GM06990 (cell line): ENCODE measurements around the gene THSD4.

ENCODE experiments used
- DNase-seq: peaks from one replicate; pipeline ENCODE4 v3.0.0-alpha.2; 2011; ENCODE audit not compliant: insufficient read length; ENCODE audit errors: extremely low read depth
- H3K27me3 ChIP-seq: replicated peaks from 2 replicates; pipeline ENCODE4 v1.6.0; 2011; ENCODE audit warnings: low read length; ENCODE audit not compliant: control insufficient read depth, insufficient read depth
- H3K36me3 ChIP-seq: 2 replicates; pipeline ENCODE4 v1.5.1; 2011; ENCODE audit warnings: low read length; ENCODE audit not compliant: control insufficient read depth, insufficient read depth
- H3K4me3 ChIP-seq: replicated peaks from 2 replicates; pipeline ENCODE4 v1.5.1; 2011; ENCODE audit warnings: low read depth, mild to moderate bottlenecking, control low read depth, low read length
- CTCF ChIP-seq: IDR thresholded peaks from 2 replicates; pipeline ENCODE4 v1.5.1; 2011; ENCODE audit warnings: low read length, control low read depth, mild to moderate bottlenecking, inconsistent platforms; ENCODE audit not compliant: insufficient read depth, poor library complexity, severe bottlenecking

Gene THSD4

GRCh38 chr15:71501344-71502076, 386.2 kb downstream of the THSD4 start:
- no peaks in the 10 kb centered on the region for H3K36me3 ChIP-seq
- no peaks in the 10 kb centered on the region for H3K27me3 ChIP-seq
- TF ChIP-seq CTCF, result no peak
- DNase-seq, result no peak
- no peak overlapping the region for H3K4me3 ChIP-seq

DNA sequence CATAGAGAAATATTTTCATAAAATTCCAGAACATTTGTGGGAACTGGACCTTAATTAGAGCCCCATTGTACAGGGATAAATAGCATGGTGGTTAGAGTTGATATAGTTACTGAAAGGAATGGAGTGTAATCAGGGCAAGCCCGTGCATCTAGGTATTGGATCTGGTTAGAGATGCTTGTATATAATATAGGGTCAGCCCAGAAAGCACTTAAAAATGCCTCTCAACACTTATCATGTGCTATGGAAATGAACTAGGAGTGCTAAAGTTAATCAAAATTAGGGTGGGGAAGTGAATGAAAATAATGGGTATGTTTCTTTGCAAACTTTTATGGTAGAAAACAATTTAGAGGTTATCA, 386.8 kb downstream of the THSD4 start:
- no peak for DNase-seq
- H3K27me3 ChIP-seq, result no peaks in the 10 kb centered on the region
- H3K36me3 ChIP-seq, result no peaks in the 10 kb centered on the region
- no peak for TF ChIP-seq CTCF
- H3K4me3 ChIP-seq, result no peak overlapping the region

DNA sequence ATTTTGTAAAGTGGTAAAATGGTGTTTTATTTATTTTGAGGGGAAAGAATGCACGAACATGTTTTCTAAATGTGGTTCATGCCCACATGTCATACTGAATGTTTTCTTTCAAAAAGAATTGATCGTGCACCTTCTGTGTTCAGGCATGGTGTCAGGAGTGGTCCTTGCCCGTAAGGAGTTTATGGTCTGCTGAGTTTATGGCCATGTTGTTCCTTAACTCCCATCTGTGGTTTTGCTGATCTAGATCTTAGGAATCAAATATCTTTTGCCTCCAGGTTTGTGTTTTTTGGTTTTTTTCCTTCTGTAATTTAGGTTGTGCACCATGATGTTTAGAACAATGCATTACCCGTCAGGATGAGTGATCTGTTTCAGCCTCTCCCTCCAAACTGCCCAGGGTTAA, 390.7 kb downstream of the THSD4 start:
- TF ChIP-seq CTCF, result no peak
- Histone ChIP-seq H3K36me3 (no peaks in the 10 kb centered on the region), H3K27me3 (no peaks in the 10 kb centered on the region), H3K4me3 (no peak overlapping the region)
- DNase-seq, result no peak

DNA sequence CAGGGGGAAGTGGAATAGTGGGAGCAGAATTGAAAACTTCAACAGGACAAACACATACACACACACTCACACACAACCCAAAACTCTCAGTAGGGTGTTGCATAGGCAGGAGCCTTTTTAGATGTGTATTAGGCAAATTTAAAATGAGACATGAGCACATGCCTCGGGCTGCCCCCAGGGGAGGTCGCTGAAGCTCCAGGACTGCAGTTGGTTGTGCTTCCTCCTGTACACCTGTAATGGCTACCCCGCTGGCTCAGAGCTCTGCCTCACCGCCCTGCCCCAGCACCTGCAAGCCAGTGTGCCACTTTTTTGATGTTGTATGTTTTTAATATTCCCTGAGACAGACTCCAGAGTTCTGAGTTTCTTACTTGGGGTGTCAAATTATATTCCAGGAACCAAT, 391.7 kb downstream of the THSD4 start:
- H3K36me3 ChIP-seq, result no peaks in the 10 kb centered on the region
- H3K27me3 ChIP-seq, result no peaks in the 10 kb centered on the region
- peak; percentile 11 for DNase-seq
- no peak overlapping the region for H3K4me3 ChIP-seq
- TF ChIP-seq CTCF, result no peak

GRCh38 chr15:71508081-71508682, 392.9 kb downstream of the THSD4 start:
- no peaks in the 10 kb centered on the region for H3K36me3 ChIP-seq
- no peaks in the 10 kb centered on the region for H3K27me3 ChIP-seq
- TF ChIP-seq CTCF, result no peak
- H3K4me3 ChIP-seq, result no peak overlapping the region
- peak; percentile 59 for DNase-seq

GRCh38 chr15:71509139-71509538, 393.9 kb downstream of the THSD4 start:
- DNase-seq, result no peak

More at GRCh38 chr15:71509139-71509538, 393.9 kb downstream of the THSD4 start:
- no peak overlapping the region for H3K4me3 ChIP-seq
- TF ChIP-seq CTCF, result no peak
- no peaks in the 10 kb centered on the region for H3K36me3 ChIP-seq
- H3K27me3 ChIP-seq, result no peaks in the 10 kb centered on the region
